8988T (cell line): ENCODE results near the gene ZC3H10.
"Not testable (repeated sequence)": the region's sequence is repeated elsewhere in the genome, so short reads cannot be mapped to it uniquely, and the experiment has no call there.

Source experiments
- DNase-seq: peaks from one replicate; pipeline ENCODE4 v3.0.0; 2011

ZC3H10 gene

GRCh38 chr12:56103066-56103711 is 14.9 kb upstream of the ZC3H10 start:
- no peak for DNase-seq

GRCh38 chr12:56103823-56104108 is 14.3 kb upstream of the ZC3H10 start:
- no peak for DNase-seq

- peak; percentile 82 for DNase-seq
Measured at GRCh38 chr12:56104109-56104814, 13.8 kb upstream of the ZC3H10 start, which contains the start of gene PA2G4. Gene PA2G4 (plus strand): TSS chr12:56104559. CDS start chr12:56104738, 179 bp downstream.

- DNase-seq, result no peak
Measured at GRCh38 chr12:56104815-56105608, 13.1 kb upstream of the ZC3H10 start.

GRCh38 chr12:56105609-56105902 is 12.5 kb upstream of the ZC3H10 start:
- DNase-seq, result no peak

- DNase-seq, result no peak
Measured at GRCh38 chr12:56107242-56107641, 10.8 kb upstream of the ZC3H10 start.

- no peak for DNase-seq
Measured at GRCh38 chr12:56110571-56110970, 7.5 kb upstream of the ZC3H10 start.

- DNase-seq, result no peak
Measured at GRCh38 chr12:56114084-56114483, 4.0 kb upstream of the ZC3H10 start.

- DNase-seq, result no peak
Measured at GRCh38 chr12:56115329-56115728, 2.7 kb upstream of the ZC3H10 start.

GRCh38 chr12:56116267-56117081 is 1.6 kb upstream of the ZC3H10 start, which contains the start of gene RPL41:
Gene RPL41 (plus strand): TSS chr12:56116633.
- no peak for DNase-seq

- not testable (repeated sequence) for DNase-seq
Measured at GRCh38 chr12:56117082-56117706, 872 bp upstream of the ZC3H10 start.

- DNase-seq, result no peak
Measured at GRCh38 chr12:56118688-56119357, 757 bp downstream of the ZC3H10 start.

- peak; percentile 67 for DNase-seq
Measured at GRCh38 chr12:56119361-56119796, 1.3 kb downstream of the ZC3H10 start.

- DNase-seq, result no peak
Measured at GRCh38 chr12:56120158-56120846, 2.2 kb downstream of the ZC3H10 start.

GRCh38 chr12:56121204-56121870 is 3.3 kb downstream of the ZC3H10 start:
- no peak for DNase-seq

- no peak for DNase-seq
Measured at GRCh38 chr12:56122637-56123036, 4.6 kb downstream of the ZC3H10 start.

- DNase-seq, result no peak
Measured at GRCh38 chr12:56124133-56124532, 6.1 kb downstream of the ZC3H10 start.

- DNase-seq, result no peak
Measured at GRCh38 chr12:56126732-56127239, 8.7 kb downstream of the ZC3H10 start.

GRCh38 chr12:56127485-56127887 is 9.4 kb downstream of the ZC3H10 start:
- no peak for DNase-seq

GRCh38 chr12:56127888-56128669 is 10.0 kb downstream of the ZC3H10 start, which contains the start of gene ESYT1:
Gene ESYT1 (plus strand): TSS chr12:56128267. CDS start chr12:56128320, 53 bp downstream.
- peak; percentile 87 for DNase-seq
